ENCODE data around the gene ENDOV.

ENDOV gene

DNA sequence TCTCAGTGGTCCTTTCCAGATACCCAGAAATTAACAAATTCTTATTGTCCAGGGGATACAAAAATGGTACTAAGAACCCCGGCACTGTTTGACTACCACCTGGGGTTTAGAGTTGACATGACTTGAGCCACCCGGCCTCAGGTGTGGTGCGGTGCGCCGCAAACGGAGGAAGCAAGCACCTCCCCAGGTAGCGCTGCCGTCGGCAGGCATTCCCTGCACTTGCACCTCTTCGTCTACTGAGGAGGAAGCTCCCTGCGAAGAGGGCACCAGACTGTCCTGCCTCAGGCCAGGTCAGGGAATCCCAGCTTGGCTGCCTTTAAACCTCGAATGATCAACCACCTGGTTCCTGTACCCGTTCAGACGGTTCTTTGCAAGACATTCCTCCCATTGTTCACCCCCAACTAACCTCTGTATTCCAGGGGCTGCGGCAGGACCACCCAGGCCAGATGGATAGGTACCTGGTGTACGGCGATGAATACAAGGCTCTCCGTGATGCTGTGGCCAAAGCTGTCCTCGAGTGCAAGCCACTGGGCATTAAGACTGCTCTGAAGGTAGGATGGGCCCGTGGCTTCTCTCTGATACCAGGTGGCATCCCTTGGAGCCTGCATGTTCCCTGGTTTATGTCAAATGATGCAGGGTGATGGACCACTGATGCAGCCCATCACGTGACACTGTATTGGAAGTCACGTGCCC lies 40.8 kb upstream of the ENDOV start:
- TF ChIP-seq, protein P1, sequence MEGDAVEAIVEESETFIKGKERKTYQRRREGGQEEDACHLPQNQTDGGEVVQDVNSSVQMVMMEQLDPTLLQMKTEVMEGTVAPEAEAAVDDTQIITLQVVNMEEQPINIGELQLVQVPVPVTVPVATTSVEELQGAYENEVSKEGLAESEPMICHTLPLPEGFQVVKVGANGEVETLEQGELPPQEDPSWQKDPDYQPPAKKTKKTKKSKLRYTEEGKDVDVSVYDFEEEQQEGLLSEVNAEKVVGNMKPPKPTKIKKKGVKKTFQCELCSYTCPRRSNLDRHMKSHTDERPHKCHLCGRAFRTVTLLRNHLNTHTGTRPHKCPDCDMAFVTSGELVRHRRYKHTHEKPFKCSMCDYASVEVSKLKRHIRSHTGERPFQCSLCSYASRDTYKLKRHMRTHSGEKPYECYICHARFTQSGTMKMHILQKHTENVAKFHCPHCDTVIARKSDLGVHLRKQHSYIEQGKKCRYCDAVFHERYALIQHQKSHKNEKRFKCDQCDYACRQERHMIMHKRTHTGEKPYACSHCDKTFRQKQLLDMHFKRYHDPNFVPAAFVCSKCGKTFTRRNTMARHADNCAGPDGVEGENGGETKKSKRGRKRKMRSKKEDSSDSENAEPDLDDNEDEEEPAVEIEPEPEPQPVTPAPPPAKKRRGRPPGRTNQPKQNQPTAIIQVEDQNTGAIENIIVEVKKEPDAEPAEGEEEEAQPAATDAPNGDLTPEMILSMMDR (IDR thresholded peaks at IDR 0.05; ENCODE audit: borderline replicate concordance, insufficient read depth, low read depth, low read length), result no peak

DNA sequence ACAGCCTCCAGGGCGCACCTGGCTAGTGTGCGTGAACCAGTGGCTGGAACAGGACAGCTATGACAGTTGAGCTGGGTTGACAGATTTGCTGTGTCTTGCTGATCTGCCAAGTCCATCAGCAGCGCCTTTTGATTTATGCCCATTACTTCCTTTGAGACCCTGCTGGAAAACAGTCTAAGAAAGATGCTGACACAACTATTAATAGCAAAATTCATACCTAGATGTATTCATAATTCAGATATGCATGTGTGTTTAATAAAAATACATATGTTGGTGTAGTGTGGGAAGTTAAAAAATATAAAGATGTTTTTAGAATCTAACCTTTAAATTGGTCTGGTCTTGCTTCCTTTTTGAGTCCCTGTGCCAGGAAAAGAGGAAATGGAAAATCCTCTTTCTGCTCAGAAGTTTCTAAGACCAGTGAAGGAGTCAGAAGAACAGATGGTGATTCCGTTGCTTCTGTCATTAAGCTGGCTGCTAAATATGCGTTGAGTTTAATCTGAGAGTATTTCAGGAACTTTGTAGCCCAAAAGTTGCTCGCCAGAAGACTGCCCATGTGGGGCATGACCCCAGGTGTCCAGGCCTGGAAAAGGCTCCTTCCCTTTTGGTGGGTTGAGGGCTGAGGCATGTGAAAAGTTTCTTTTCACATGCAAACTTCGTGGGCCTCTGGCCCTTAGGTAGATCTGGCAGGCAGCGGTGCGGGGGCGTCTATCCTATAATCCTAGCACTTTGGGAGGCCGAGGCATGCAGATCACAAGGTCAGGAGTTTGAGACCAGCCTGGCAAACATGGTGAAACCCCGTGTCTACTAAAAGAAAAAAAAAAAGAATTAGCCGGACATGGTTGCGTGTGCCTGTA lies 40.0 kb upstream of the ENDOV start:
- TF ChIP-seq, protein P1 (IDR thresholded peaks at IDR 0.05; ENCODE audit: borderline replicate concordance, insufficient read depth, low read depth, low read length), result no peak
- no peak overlapping the region for H3K4me3 ChIP-seq (ENCODE audit: low read depth, low read length)

More for the DNA sequence above, 40.8 kb upstream of the ENDOV start:
- H3K4me3 ChIP-seq (ENCODE audit: low read depth, low read length), result no peak overlapping the region

DNA sequence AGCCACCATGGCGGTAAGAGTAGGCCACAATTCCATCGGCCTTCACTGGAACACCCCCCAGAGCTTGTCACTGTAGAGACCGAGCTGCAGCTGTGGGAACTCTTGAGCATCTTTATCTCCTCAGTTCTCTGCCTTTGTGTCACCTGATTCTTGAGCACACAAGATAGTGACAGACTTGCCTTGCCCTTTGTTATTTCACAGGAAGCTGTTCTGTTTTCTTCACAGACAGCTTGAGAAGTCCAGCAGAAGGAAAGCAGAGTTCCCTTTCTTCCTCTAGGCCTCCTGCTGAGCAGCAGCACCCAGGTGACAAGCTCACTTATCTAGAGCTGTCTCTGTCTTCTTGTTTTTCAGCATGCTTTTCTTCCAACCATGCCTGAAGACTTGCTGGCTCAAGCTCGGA lies 38.4 kb upstream of the ENDOV start:
- TF ChIP-seq, protein P1 (IDR thresholded peaks at IDR 0.05; ENCODE audit: borderline replicate concordance, insufficient read depth, low read depth, low read length), result no peak
- H3K4me3 ChIP-seq (ENCODE audit: low read depth, low read length), result no peak overlapping the region

DNA sequence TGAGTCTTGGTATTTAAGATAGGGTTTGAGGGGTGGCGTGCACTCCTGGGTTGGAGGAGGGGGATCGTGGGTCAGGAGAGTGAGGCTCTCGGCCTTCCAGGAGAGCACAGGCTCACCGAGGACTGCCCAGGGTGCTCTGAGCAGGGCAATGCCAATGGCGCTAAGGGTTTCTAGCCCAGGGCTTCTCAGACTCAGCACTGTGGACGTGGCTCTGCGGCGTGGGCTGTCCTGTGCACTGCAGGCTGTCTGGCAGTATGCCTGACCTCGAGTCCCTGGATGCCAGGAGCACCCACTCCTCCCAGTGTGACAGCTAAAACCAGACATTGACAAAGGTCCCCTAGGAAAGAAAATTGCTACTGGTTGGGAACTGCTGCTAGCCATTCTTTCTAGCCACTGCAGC lies 37.2 kb upstream of the ENDOV start:
- no peak overlapping the region for H3K4me3 ChIP-seq (ENCODE audit: low read depth, low read length)
- TF ChIP-seq, protein P1 (IDR thresholded peaks at IDR 0.05; ENCODE audit: borderline replicate concordance, insufficient read depth, low read depth, low read length), result no peak

DNA sequence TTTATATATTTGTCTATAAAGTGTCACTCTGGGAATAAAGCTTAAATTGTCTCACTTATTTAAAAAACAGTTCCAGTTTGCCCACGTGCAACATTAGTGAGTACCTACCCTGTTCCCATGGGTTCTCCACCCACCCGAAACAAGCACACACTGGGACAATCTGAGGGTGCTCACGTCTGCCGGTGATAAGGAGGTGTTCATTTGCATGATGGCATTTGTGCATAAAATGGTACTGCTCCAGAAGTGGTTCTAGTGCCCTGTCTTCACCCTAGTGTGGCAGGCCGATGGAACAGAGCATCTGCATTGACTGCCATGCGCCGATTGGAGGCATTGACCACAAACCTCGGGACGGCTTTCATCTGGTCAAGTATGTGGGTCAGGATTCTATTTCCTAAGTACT lies 35.6 kb upstream of the ENDOV start:
- H3K4me3 ChIP-seq (ENCODE audit: low read depth, low read length), result no peak overlapping the region
- TF ChIP-seq, protein P1 (IDR thresholded peaks at IDR 0.05; ENCODE audit: borderline replicate concordance, insufficient read depth, low read depth, low read length), result no peak

DNA sequence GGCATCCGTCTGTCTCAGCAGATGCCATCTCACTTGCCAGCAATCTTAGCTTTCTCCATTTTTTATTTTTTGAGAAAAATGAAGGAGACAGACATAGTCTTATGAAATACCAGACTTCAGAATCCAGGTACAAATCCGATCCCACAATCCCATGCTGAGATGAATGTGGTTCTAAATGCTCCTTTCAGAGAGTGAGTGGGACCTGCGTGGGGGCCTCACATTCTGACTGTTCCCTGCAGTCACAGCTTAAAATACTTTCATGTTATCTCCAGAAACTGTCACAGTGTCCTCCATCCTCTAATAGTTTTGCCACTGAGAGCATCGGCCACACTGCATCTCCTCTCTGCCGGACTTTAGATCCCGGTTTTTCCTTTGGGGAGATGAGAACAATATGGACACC lies 34.9 kb upstream of the ENDOV start:
- TF ChIP-seq, protein P1 (IDR thresholded peaks at IDR 0.05; ENCODE audit: borderline replicate concordance, insufficient read depth, low read depth, low read length), result no peak
- H3K4me3 ChIP-seq (ENCODE audit: low read depth, low read length), result no peak overlapping the region

All from GM12875 (cell line).